Measurements from ENCODE around the gene RUBCNL.

GRCh38 chr13:46295491-46296114 lies 91.4 kb downstream of the RUBCNL start:
- TF ChIP-seq, protein P1, sequence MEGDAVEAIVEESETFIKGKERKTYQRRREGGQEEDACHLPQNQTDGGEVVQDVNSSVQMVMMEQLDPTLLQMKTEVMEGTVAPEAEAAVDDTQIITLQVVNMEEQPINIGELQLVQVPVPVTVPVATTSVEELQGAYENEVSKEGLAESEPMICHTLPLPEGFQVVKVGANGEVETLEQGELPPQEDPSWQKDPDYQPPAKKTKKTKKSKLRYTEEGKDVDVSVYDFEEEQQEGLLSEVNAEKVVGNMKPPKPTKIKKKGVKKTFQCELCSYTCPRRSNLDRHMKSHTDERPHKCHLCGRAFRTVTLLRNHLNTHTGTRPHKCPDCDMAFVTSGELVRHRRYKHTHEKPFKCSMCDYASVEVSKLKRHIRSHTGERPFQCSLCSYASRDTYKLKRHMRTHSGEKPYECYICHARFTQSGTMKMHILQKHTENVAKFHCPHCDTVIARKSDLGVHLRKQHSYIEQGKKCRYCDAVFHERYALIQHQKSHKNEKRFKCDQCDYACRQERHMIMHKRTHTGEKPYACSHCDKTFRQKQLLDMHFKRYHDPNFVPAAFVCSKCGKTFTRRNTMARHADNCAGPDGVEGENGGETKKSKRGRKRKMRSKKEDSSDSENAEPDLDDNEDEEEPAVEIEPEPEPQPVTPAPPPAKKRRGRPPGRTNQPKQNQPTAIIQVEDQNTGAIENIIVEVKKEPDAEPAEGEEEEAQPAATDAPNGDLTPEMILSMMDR (IDR thresholded peaks at IDR 0.05; ENCODE audit: low read length), result no peak
- TF ChIP-seq EZH2phosphoT487 (IDR thresholded peaks at IDR 0.05; ENCODE audit: low read length) (no peak), EZH2 (optimal IDR thresholded peaks at IDR 0.05; ENCODE audit: low read depth, low read length) (no peak)
